Coronary artery (tissue), 2 donors: ENCODE data around the gene BTBD7.

Experiments used
- DNase-seq: peaks from one replicate; pipeline ENCODE4 v3.0.0-alpha.2; 2017; ENCODE audit warnings: low spot score
- H3K27ac ChIP-seq, 2 donors: fragments of 200-600 bp; sonication (generic); one replicate each; pipeline ENCODE4 v1.5.1; 2016 to 2019
- H3K4me3 ChIP-seq: fragments of 200-600 bp; sonication (generic); 2 replicates; pipeline ENCODE4 v1.5.1; 2016; ENCODE audit warnings: mild to moderate bottlenecking, moderate library complexity
- CTCF ChIP-seq: fragments of 200-600 bp; sonication (generic); IDR thresholded peaks from one replicate; pipeline ENCODE4 v1.5.1; 2019; ENCODE audit warnings: antibody characterized with exemption

The BTBD7 gene

GRCh38 chr14:93309427-93309966 lies 23.3 kb downstream of the BTBD7 start:
- H3K27ac ChIP-seq, result no peak overlapping the region
- TF ChIP-seq CTCF, result no peak
- no peak overlapping the region for H3K4me3 ChIP-seq
- DNase-seq, result no peak

- DNase-seq, result no peak
- Histone ChIP-seq H3K4me3 (no peak overlapping the region), H3K27ac (no peak overlapping the region)
- TF ChIP-seq CTCF, result no peak
Observed at GRCh38 chr14:93308686-93309345, 24.0 kb downstream of the BTBD7 start.

GRCh38 chr14:93306812-93307211 lies 26.0 kb downstream of the BTBD7 start:
- no peak overlapping the region for H3K4me3 ChIP-seq
- no peak for DNase-seq
- H3K27ac ChIP-seq, result no peak overlapping the region
- TF ChIP-seq CTCF, result no peak

GRCh38 chr14:93305725-93306418 lies 27.0 kb downstream of the BTBD7 start:
- H3K4me3 ChIP-seq, result no peak overlapping the region
- no peak for DNase-seq
- H3K27ac ChIP-seq, result no peak overlapping the region
- no peak for TF ChIP-seq CTCF

GRCh38 chr14:93304771-93305170 lies 28.1 kb downstream of the BTBD7 start:
- no peak for TF ChIP-seq CTCF
- H3K4me3 ChIP-seq, result no peak overlapping the region
- no peak overlapping the region for H3K27ac ChIP-seq
- no peak for DNase-seq

GRCh38 chr14:93303659-93304058 lies 29.2 kb downstream of the BTBD7 start:
- Histone ChIP-seq H3K27ac (no peak overlapping the region), H3K4me3 (no peak overlapping the region)
- DNase-seq, result no peak
- no peak for TF ChIP-seq CTCF
